Measurements from ENCODE around the gene RPL32. TPM values are rescaled to one million over a fixed set of nuclear protein-coding genes. Genes with fewer than 3 reads are reported as not detected.
"Not testable (repeated sequence)": the region's sequence is repeated elsewhere in the genome, so short reads cannot be mapped to it uniquely, and the experiment has no call there.

The RPL32 gene
- polyA plus RNA-seq, 4 donors = 2,104 to 2,243 (median 2,171) TPM

GRCh38 chr3:12810013-12810780 lies 31.2 kb downstream of the RPL32 start:
- DNase-seq (ENCODE audit: low read depth in 4 of 4, low spot score in 3 of 4) = peak; percentile 88 to 89 (median 88)

- no peak for DNase-seq (ENCODE audit: low read depth in 4 of 4, low spot score in 3 of 4)
Observed at GRCh38 chr3:12809435-12809834, 31.9 kb downstream of the RPL32 start.

- no peak for DNase-seq (ENCODE audit: low read depth in 4 of 4, low spot score in 3 of 4)
Observed at GRCh38 chr3:12809001-12809400, 32.4 kb downstream of the RPL32 start.

GRCh38 chr3:12808587-12808986 lies 32.8 kb downstream of the RPL32 start:
- DNase-seq (ENCODE audit: low read depth in 4 of 4, low spot score in 3 of 4) = no peak

- no peak for DNase-seq (ENCODE audit: low read depth in 4 of 4, low spot score in 3 of 4)
Observed at GRCh38 chr3:12807601-12808359, 33.6 kb downstream of the RPL32 start.

GRCh38 chr3:12807066-12807465 lies 34.3 kb downstream of the RPL32 start:
- no peak for DNase-seq (ENCODE audit: low read depth in 4 of 4, low spot score in 3 of 4)

- no peak for DNase-seq (ENCODE audit: low read depth in 4 of 4, low spot score in 3 of 4)
Observed at GRCh38 chr3:12803371-12803770, 38.0 kb downstream of the RPL32 start.

- no peak for DNase-seq (ENCODE audit: low read depth in 4 of 4, low spot score in 3 of 4)
Observed at GRCh38 chr3:12799525-12800440, 41.6 kb downstream of the RPL32 start.

- no peak for DNase-seq (ENCODE audit: low read depth in 4 of 4, low spot score in 3 of 4)
Observed at GRCh38 chr3:12798559-12799179, 42.7 kb downstream of the RPL32 start.

GRCh38 chr3:12797892-12798558 lies 43.3 kb downstream of the RPL32 start:
- no peak for DNase-seq (ENCODE audit: low read depth in 4 of 4, low spot score in 3 of 4)

GRCh38 chr3:12797124-12797891 lies 44.1 kb downstream of the RPL32 start:
- DNase-seq (ENCODE audit: low read depth in 4 of 4, low spot score in 3 of 4) = no peak

GRCh38 chr3:12796171-12797123 lies 44.9 kb downstream of the RPL32 start, which contains the start of gene CAND2:
CAND2 (plus strand) TSS chr3:12796680; CDS start chr3:12796721, 41 bp downstream.
- peak in 1 of 4 donors; percentile 60 for DNase-seq (ENCODE audit: low read depth in 4 of 4, low spot score in 3 of 4)

- DNase-seq (ENCODE audit: low read depth in 4 of 4, low spot score in 3 of 4) = no peak
Observed at GRCh38 chr3:12793701-12794100, 47.7 kb downstream of the RPL32 start.

GRCh38 chr3:12791430-12791829 lies 49.9 kb downstream of the RPL32 start:
- no peak for DNase-seq (ENCODE audit: low read depth in 4 of 4, low spot score in 3 of 4)

- DNase-seq (ENCODE audit: low read depth in 4 of 4, low spot score in 3 of 4) = not testable (repeated sequence)
Observed at GRCh38 chr3:12787967-12788690, 53.2 kb downstream of the RPL32 start.

- not testable (repeated sequence) for DNase-seq (ENCODE audit: low read depth in 4 of 4, low spot score in 3 of 4)
Observed at GRCh38 chr3:12787346-12787745, 54.0 kb downstream of the RPL32 start.

- DNase-seq (ENCODE audit: low read depth in 4 of 4, low spot score in 3 of 4) = no peak
Observed at GRCh38 chr3:12785096-12785495, 56.3 kb downstream of the RPL32 start.
